HFFc6 (cell line): ENCODE measurements around the gene MYRIP. TPM values are rescaled to one million over a fixed set of nuclear protein-coding genes. Genes with fewer than 3 reads are reported as not detected.

ENCODE experiments used
- DNase-seq: peaks from one replicate; pipeline ENCODE4 v3.0.0-alpha.2; 2018
- H3K27ac Mint-ChIP-seq: 2 replicates; pipeline ENCODE4 v1.8.0; 2020; ENCODE audit warnings: mild to moderate bottlenecking, mixed read lengths
- H3K27me3 Mint-ChIP-seq: 2 replicates; pipeline ENCODE4 v1.8.0; 2021; ENCODE audit warnings: mild to moderate bottlenecking, moderate library complexity, mixed read lengths; ENCODE audit not compliant: insufficient read depth
- H3K36me3 Mint-ChIP-seq: 2 replicates; pipeline ENCODE4 v1.8.0; 2021; ENCODE audit warnings: low read depth, mixed read lengths
- H3K4me1 Mint-ChIP-seq: 2 replicates; pipeline ENCODE4 v1.8.0; 2020; ENCODE audit warnings: low read depth, mixed read lengths
- H3K4me3 Mint-ChIP-seq: 2 replicates; pipeline ENCODE4 v1.8.0; 2020; ENCODE audit warnings: mild to moderate bottlenecking, moderate library complexity, mixed read lengths
- H3K9me3 Mint-ChIP-seq: 2 replicates; pipeline ENCODE4 v1.8.0; 2020; ENCODE audit warnings: mild to moderate bottlenecking, mixed read lengths
- CTCF ChIP-seq: fragments of 200-600 bp; sonication (generic); IDR thresholded peaks from 2 replicates; pipeline ENCODE4 v1.5.0; 2021; ENCODE audit warnings: antibody characterized with exemption, mild to moderate bottlenecking
- total RNA-seq, 6 experiments: library from RNA; stranded (reverse); fragmentation: NEBNext Ultra II Directional; extraction: Animal tissue kit (Norgen Biotek cat#: 25700); gene quantifications; 2 replicates in 1 of 6; 3 replicates in 5 of 6; pipeline ENCODE4 v1.2.3, GENCODE V29; 2021

MYRIP gene
- total RNA-seq, 6 experiments from 2014 or later, result 0.07 to 0.28 (median 0.13) TPM; not detected in 1

GRCh38 chr3:40055956-40056355, 246.5 kb downstream of the MYRIP start:
- peaks cover 54% of the 10 kb centered on the region for H3K4me1 Mint-ChIP-seq
- H3K27ac Mint-ChIP-seq, result peak overlapping the region; percentile 94
- no peak for TF ChIP-seq CTCF
- peaks cover 3% of the 10 kb centered on the region for H3K27me3 Mint-ChIP-seq
- peaks cover 2% of the 10 kb centered on the region for H3K9me3 Mint-ChIP-seq
- DNase-seq, result no peak
- H3K4me3 Mint-ChIP-seq, result no peak overlapping the region; the same call in 1 of the 2 replicates
- peaks cover 3% of the 10 kb centered on the region for H3K36me3 Mint-ChIP-seq

GRCh38 chr3:40057077-40057476, 247.7 kb downstream of the MYRIP start:
- peak; percentile 39 for DNase-seq
- no peaks in the 10 kb centered on the region; the same call in 1 of the 2 replicates for H3K9me3 Mint-ChIP-seq
- H3K27ac Mint-ChIP-seq, result peak overlapping the region; percentile 62
- peaks cover 53% of the 10 kb centered on the region for H3K4me1 Mint-ChIP-seq
- H3K27me3 Mint-ChIP-seq, result peaks cover 3% of the 10 kb centered on the region
- H3K36me3 Mint-ChIP-seq, result no peaks in the 10 kb centered on the region
- H3K4me3 Mint-ChIP-seq, result no peak overlapping the region
- TF ChIP-seq CTCF, result no peak

- H3K4me3 Mint-ChIP-seq, result peak overlapping the region; percentile 31
- TF ChIP-seq CTCF, result no peak
- DNase-seq, result no peak
- H3K4me1 Mint-ChIP-seq, result peaks cover 50% of the 10 kb centered on the region
- H3K36me3 Mint-ChIP-seq, result no peaks in the 10 kb centered on the region
- H3K27me3 Mint-ChIP-seq, result peaks cover 3% of the 10 kb centered on the region
- H3K27ac Mint-ChIP-seq, result peak overlapping the region; percentile 62
- H3K9me3 Mint-ChIP-seq, result no peaks in the 10 kb centered on the region; the same call in 1 of the 2 replicates
Observed at GRCh38 chr3:40057786-40058185, 248.4 kb downstream of the MYRIP start.

- TF ChIP-seq CTCF, result no peak
- Mint-ChIP-seq H3K4me3 (no peak overlapping the region), H3K27me3 (peaks cover 2% of the 10 kb centered on the region), H3K4me1 (peaks cover 31% of the 10 kb centered on the region), H3K36me3 (no peaks in the 10 kb centered on the region), H3K9me3 (no peaks in the 10 kb centered on the region), H3K27ac (no peak overlapping the region)
- DNase-seq, result no peak
Observed at GRCh38 chr3:40068636-40069035, 259.2 kb downstream of the MYRIP start.

- no peak for TF ChIP-seq CTCF
- peak overlapping the region; percentile 25; the same call in 1 of the 2 replicates for H3K27ac Mint-ChIP-seq
- no peak for DNase-seq
- H3K4me3 Mint-ChIP-seq, result no peak overlapping the region; the same call in 1 of the 2 replicates
- no peaks in the 10 kb centered on the region for H3K36me3 Mint-ChIP-seq
- no peaks in the 10 kb centered on the region for H3K9me3 Mint-ChIP-seq
- no peaks in the 10 kb centered on the region for H3K27me3 Mint-ChIP-seq
- peaks cover 19% of the 10 kb centered on the region for H3K4me1 Mint-ChIP-seq
Observed at GRCh38 chr3:40070816-40071215, 261.4 kb downstream of the MYRIP start.
